Stomach (tissue), 4 donors: ENCODE data around the gene CNN2.

Experiments used
- EP300 ChIP-seq: sonication (generic); formaldehyde crosslinking; IDR thresholded peaks from one replicate; pipeline ENCODE4 v1.6.1; 2017; ENCODE audit warnings: antibody characterized with exemption
- POLR2A ChIP-seq, 4 donors: fragments of 450-650 bp; IDR thresholded peaks; one replicate each; pipeline ENCODE4 v1.6.1; 2016; ENCODE audit warnings: antibody characterized with exemption in 4 of 4, control low read depth in 2 of 4, mild to moderate bottlenecking in 1 of 4, moderate library complexity in 1 of 4
- POLR2AphosphoS5 ChIP-seq, 3 donors: sonication (generic); formaldehyde crosslinking; IDR thresholded peaks; one replicate each; pipeline ENCODE4 v1.6.1; 2016; ENCODE audit warnings: antibody characterized with exemption in 3 of 3
- TF ChIP-seq, protein P1 (sequence below), 7 experiments: fragments of 450-650 bp in 4 of 7; fragments of 200-600 bp in 3 of 7; sonication (generic) in 3 of 7; IDR thresholded peaks; one replicate each; pipeline ENCODE4 v1.5.1; 2016 to 2019; ENCODE audit warnings: antibody characterized with exemption in 7 of 7, control low read depth in 2 of 7, mild to moderate bottlenecking in 1 of 7

- TF ChIP-seq, protein P1, sequence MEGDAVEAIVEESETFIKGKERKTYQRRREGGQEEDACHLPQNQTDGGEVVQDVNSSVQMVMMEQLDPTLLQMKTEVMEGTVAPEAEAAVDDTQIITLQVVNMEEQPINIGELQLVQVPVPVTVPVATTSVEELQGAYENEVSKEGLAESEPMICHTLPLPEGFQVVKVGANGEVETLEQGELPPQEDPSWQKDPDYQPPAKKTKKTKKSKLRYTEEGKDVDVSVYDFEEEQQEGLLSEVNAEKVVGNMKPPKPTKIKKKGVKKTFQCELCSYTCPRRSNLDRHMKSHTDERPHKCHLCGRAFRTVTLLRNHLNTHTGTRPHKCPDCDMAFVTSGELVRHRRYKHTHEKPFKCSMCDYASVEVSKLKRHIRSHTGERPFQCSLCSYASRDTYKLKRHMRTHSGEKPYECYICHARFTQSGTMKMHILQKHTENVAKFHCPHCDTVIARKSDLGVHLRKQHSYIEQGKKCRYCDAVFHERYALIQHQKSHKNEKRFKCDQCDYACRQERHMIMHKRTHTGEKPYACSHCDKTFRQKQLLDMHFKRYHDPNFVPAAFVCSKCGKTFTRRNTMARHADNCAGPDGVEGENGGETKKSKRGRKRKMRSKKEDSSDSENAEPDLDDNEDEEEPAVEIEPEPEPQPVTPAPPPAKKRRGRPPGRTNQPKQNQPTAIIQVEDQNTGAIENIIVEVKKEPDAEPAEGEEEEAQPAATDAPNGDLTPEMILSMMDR (IDR thresholded peaks at IDR 0.05) = no peak
- TF ChIP-seq POLR2A (IDR thresholded peaks at IDR 0.05) = no peak
- TF ChIP-seq POLR2AphosphoS5 (IDR thresholded peaks at IDR 0.05) = no peak
- TF ChIP-seq EP300 = no peak
Observed at GRCh38 chr19:1013218-1013617, 13.2 kb upstream of the CNN2 start.
